Fibroblast of lung (primary cell): ENCODE measurements around the gene MEFV.

Experiments
- EZH2 ChIP-seq: IDR thresholded peaks from 2 replicates; pipeline ENCODE4 v1.5.1; 2012; ENCODE audit warnings: low read length, control low read depth, mild to moderate bottlenecking; ENCODE audit errors: missing control alignments
- TF ChIP-seq, protein P1 (sequence below), 2 donors: IDR thresholded peaks in 1 of 2; conservative IDR thresholded peaks in 1 of 2; 1 replicate in 1 of 2; 2 replicates in 1 of 2; pipeline ENCODE4 v1.5.1; 2011 to 2012; ENCODE audit warnings: low read length in 2 of 2, control low read depth in 1 of 2, inconsistent platforms in 1 of 2, low read depth in 1 of 2, mild to moderate bottlenecking in 1 of 2

- TF ChIP-seq, protein P1, sequence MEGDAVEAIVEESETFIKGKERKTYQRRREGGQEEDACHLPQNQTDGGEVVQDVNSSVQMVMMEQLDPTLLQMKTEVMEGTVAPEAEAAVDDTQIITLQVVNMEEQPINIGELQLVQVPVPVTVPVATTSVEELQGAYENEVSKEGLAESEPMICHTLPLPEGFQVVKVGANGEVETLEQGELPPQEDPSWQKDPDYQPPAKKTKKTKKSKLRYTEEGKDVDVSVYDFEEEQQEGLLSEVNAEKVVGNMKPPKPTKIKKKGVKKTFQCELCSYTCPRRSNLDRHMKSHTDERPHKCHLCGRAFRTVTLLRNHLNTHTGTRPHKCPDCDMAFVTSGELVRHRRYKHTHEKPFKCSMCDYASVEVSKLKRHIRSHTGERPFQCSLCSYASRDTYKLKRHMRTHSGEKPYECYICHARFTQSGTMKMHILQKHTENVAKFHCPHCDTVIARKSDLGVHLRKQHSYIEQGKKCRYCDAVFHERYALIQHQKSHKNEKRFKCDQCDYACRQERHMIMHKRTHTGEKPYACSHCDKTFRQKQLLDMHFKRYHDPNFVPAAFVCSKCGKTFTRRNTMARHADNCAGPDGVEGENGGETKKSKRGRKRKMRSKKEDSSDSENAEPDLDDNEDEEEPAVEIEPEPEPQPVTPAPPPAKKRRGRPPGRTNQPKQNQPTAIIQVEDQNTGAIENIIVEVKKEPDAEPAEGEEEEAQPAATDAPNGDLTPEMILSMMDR (conservative IDR thresholded peaks at IDR 0.05 in 1 of 2, IDR thresholded peaks at IDR 0.05 in 1 of 2; ENCODE audit: low read depth in 1 of 2, low read length in 2 of 2): no peak
- no peak for TF ChIP-seq EZH2
Measured at GRCh38 chr16:3234543-3234856, 21.9 kb downstream of the MEFV start.
